SU-DHL-6 (cell line): ENCODE results near the gene WIPI1.

ENCODE experiments used
- H2AFZ ChIP-seq: fragments of 200-600 bp; sonication (generic); 2 replicates; pipeline ENCODE4 v1.6.1; 2014; ENCODE audit warnings: low read depth, mild to moderate bottlenecking, moderate library complexity, mixed read lengths, antibody characterized with exemption, low read length; ENCODE audit not compliant: severe bottlenecking
- H3F3A ChIP-seq: fragments of 200-600 bp; shearing (Covaris generic); 2 replicates; pipeline ENCODE4 v1.6.0; 2016; ENCODE audit warnings: antibody characterized with exemption, mild to moderate bottlenecking; ENCODE audit not compliant: insufficient read depth
- H3K27ac ChIP-seq: fragments of 200-600 bp; sonication (generic); 2 replicates; pipeline ENCODE4 v1.5.1; 2016; ENCODE audit warnings: low read depth, mild to moderate bottlenecking, low read length, moderate library complexity, mixed read lengths
- H3K27me3 ChIP-seq: fragments of 200-600 bp; sonication (generic), shearing (Covaris generic); 2 replicates; pipeline ENCODE4 v1.6.0; 2014; ENCODE audit warnings: mild to moderate bottlenecking, low read length
- H3K36me3 ChIP-seq: fragments of 200-600 bp; sonication (generic); 2 replicates; pipeline ENCODE4 v1.6.1; 2014; ENCODE audit warnings: mild to moderate bottlenecking, low read length, mixed read lengths
- H3K4me2 ChIP-seq: fragments of 300-600, 200-600 bp; shearing (Covaris generic), sonication (generic); 2 replicates; pipeline ENCODE4 v1.6.0; 2014; ENCODE audit warnings: low read length, low read depth, mild to moderate bottlenecking; ENCODE audit not compliant: poor library complexity, severe bottlenecking
- H3K4me3 ChIP-seq: fragments of 200-600 bp; sonication (generic); 2 replicates; pipeline ENCODE4 v1.5.1; 2014; ENCODE audit warnings: antibody characterized with exemption, low read length, mild to moderate bottlenecking, mixed read lengths; ENCODE audit not compliant: insufficient read depth, poor library complexity, severe bottlenecking
- H3K79me2 ChIP-seq: fragments of 200-600 bp; sonication (generic); 2 replicates; pipeline ENCODE4 v1.6.1; 2014; ENCODE audit warnings: mild to moderate bottlenecking, low read length, moderate library complexity; ENCODE audit not compliant: insufficient read depth
- H3K9ac ChIP-seq: fragments of 200-600 bp; sonication (generic); 2 replicates; pipeline ENCODE4 v1.7.0; 2014; ENCODE audit warnings: mild to moderate bottlenecking, low read length
- H3K9me2 ChIP-seq: fragments of 200-600 bp; sonication (generic); replicated peaks from 2 replicates; pipeline ENCODE4 v1.6.1; 2014; ENCODE audit warnings: low read length; ENCODE audit not compliant: insufficient read depth
- H3K9me3 ChIP-seq: fragments of 200-600 bp; sonication (generic); 2 replicates; pipeline ENCODE4 v1.6.1; 2014; ENCODE audit warnings: low read length, mixed read lengths; ENCODE audit not compliant: insufficient read depth
- H4K20me1 ChIP-seq: fragments of 200-600 bp; sonication (generic); 2 replicates; pipeline ENCODE4 v1.6.1; 2014; ENCODE audit warnings: low read depth, mild to moderate bottlenecking, antibody characterized with exemption, low read length, moderate library complexity, mixed read lengths
- CTCF ChIP-seq: fragments of 200-600 bp; sonication (generic); IDR thresholded peaks from one replicate; pipeline ENCODE4 v1.5.1; 2017; ENCODE audit warnings: antibody characterized with exemption, mild to moderate bottlenecking, low read length, moderate library complexity; ENCODE audit not compliant: insufficient read depth, poor library complexity, severe bottlenecking
- EZH2phosphoT487 ChIP-seq: fragments of 200-600 bp; sonication (generic), shearing (Covaris generic); conservative IDR thresholded peaks from 2 replicates; pipeline ENCODE4 v1.6.1; 2018; ENCODE audit warnings: mild to moderate bottlenecking, antibody characterized with exemption, low read length, moderate library complexity, mixed read lengths

WIPI1 gene

GRCh38 chr17:68396226-68397107 is 60.8 kb downstream of the WIPI1 start:
- no peaks in the 10 kb centered on the region for H4K20me1 ChIP-seq
- no peak overlapping the region for H3K27ac ChIP-seq
- TF ChIP-seq EZH2phosphoT487 (no peak), CTCF (no peak)
- no peaks in the 10 kb centered on the region for H3K9me2 ChIP-seq
- no peaks in the 10 kb centered on the region for H3F3A ChIP-seq
- no peaks in the 10 kb centered on the region for H3K36me3 ChIP-seq
- H3K4me3 ChIP-seq: no peak overlapping the region
- no peaks in the 10 kb centered on the region for H3K79me2 ChIP-seq
- no peaks in the 10 kb centered on the region for H3K27me3 ChIP-seq
- H3K9ac ChIP-seq: no peak overlapping the region
- H3K9me3 ChIP-seq: no peaks in the 10 kb centered on the region
- H2AFZ ChIP-seq: no peak overlapping the region
- no peak overlapping the region for H3K4me2 ChIP-seq

GRCh38 chr17:68394608-68395331 is 62.5 kb downstream of the WIPI1 start:
- Histone ChIP-seq H3F3A (no peaks in the 10 kb centered on the region), H3K79me2 (no peaks in the 10 kb centered on the region), H3K4me2 (no peak overlapping the region), H3K4me3 (no peak overlapping the region), H3K36me3 (no peaks in the 10 kb centered on the region), H3K9me3 (no peaks in the 10 kb centered on the region), H3K27ac (no peak overlapping the region), H3K9me2 (no peaks in the 10 kb centered on the region), H2AFZ (no peak overlapping the region), H3K9ac (no peak overlapping the region), H4K20me1 (no peaks in the 10 kb centered on the region), H3K27me3 (no peaks in the 10 kb centered on the region)
- TF ChIP-seq CTCF: no peak
- no peak for TF ChIP-seq EZH2phosphoT487

- Histone ChIP-seq H3K4me3 (no peak overlapping the region), H3K9me2 (no peaks in the 10 kb centered on the region), H4K20me1 (no peaks in the 10 kb centered on the region), H2AFZ (no peak overlapping the region), H3F3A (no peaks in the 10 kb centered on the region), H3K27me3 (no peaks in the 10 kb centered on the region), H3K9me3 (no peaks in the 10 kb centered on the region), H3K4me2 (no peak overlapping the region), H3K79me2 (no peaks in the 10 kb centered on the region), H3K27ac (no peak overlapping the region), H3K36me3 (no peaks in the 10 kb centered on the region), H3K9ac (no peak overlapping the region)
- TF ChIP-seq EZH2phosphoT487: no peak
- TF ChIP-seq CTCF: no peak
Observed at GRCh38 chr17:68391561-68392268, 65.6 kb downstream of the WIPI1 start.
